Measurements from ENCODE around the gene CERS6.

The CERS6 gene

GRCh38 chr2:168684921-168685599, 229.0 kb downstream of the CERS6 start:
- DNase-seq: no peak

- DNase-seq: peak in 1 of 2 experiments; percentile 7
Measured at GRCh38 chr2:168685600-168686451, 229.8 kb downstream of the CERS6 start.

- DNase-seq: no peak
Measured at GRCh38 chr2:168686452-168687191, 230.6 kb downstream of the CERS6 start.

DNA sequence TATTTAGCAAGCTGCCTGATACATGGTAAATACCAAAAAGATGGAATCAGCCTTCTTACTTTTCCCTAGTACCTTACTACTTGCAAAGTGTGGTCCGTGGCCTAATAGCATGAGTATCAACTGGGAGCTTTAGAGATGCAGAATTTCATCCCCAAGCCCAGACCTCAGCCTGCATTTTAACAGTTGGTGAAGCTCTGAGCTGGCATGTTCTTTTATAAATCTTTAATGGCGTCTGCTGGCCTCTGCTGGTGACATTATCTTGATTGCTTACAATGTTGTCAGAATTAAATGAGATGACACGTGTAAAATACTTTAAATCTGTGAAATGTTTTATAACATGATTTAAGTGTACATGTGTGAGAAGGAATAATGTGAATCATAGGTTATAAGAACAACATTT, 231.2 kb downstream of the CERS6 start:
- peak in 1 of 2 experiments; percentile 41 for DNase-seq

DNA sequence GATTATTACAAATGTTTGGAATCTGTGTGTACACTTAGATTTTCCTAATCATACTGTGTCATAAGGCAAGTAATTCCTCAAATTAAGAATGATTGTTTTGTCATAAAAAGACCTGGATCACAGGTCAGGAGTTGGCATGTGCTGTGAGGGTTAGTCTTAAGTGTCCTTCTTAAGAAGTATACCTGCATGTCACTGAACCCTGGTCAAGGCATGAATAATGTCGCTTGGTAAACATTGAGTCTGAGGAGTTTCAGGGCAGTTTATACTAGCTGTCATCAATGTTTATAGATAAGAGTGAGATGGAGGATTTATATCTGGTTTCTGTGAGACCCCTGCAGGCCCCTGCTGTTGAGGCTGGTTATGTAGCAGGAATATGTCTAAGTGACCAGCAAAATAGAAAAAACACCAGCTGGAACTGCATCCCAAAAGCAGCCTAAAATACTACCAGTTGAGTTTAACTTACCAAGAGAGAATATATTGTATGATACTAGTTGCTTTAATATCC, 234.4 kb downstream of the CERS6 start:
- no peak for DNase-seq

DNA sequence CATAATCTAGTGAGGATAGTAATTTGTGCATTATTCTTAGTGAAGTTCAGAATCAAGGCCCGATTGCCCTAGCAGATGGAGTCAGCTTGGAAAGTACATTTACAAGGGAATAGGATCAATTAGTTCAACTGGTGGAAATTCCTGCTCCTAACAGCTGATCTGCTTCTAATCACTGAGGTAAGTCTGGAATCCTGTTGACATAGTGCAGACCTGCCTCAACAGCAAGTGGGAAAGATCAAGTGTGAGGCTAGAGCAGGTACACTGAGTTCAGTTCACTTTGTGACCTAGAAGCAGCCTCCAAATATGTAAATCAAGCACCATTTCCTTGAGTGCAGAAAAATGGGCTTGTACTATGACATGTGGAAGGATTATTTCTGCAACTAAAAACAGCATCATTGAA, 235.1 kb downstream of the CERS6 start:
- no peak for DNase-seq

DNA sequence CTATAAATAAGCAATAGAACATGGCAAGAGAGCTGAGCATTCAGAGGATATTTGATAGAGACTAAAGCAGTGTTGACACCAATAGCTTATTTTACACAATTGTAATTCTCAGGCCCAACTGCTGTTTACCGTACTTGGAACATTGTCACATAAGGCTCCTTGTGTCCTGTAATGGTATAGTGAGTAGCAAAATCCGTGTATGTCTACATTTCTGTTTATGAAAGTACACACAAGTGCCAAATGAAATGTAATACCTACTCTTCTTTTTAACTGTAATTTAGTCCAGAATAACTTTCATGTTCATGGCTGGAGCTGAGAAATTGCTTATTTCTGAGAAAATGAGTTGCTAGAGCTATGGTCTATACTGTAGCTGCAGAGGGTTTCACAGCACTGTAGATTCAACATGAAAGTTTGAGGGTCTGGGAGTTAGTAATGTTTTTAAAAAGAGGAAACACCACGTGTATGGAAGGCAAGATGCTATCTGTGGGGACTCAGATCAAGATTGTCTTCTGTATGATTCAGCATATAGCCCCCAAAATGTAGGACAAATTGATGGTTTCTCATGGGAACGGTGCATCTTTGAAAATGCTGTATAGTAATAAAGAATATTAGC, 236.2 kb downstream of the CERS6 start:
- no peak for DNase-seq

- no peak for DNase-seq
Measured at GRCh38 chr2:168694173-168694572, 238.1 kb downstream of the CERS6 start.

DNA sequence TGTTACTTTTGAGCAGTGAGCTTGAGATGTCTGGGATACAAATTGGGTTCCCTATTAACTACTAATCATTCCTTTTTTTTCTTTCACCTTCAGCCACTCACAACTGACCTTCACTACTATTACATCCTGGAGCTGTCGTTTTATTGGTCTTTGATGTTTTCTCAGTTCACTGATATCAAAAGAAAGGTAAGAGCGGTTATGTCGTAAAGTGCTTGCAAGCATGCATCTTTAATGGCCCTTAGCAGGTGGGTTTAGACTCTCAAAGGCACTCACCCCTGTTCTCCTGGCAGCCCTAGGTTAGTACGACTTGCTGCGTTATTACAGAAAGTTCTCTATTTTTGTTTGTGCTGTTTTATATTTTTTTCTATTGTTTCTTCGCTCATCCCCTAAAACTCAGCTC, 238.8 kb downstream of the CERS6 start:
- DNase-seq: no peak

DNA sequence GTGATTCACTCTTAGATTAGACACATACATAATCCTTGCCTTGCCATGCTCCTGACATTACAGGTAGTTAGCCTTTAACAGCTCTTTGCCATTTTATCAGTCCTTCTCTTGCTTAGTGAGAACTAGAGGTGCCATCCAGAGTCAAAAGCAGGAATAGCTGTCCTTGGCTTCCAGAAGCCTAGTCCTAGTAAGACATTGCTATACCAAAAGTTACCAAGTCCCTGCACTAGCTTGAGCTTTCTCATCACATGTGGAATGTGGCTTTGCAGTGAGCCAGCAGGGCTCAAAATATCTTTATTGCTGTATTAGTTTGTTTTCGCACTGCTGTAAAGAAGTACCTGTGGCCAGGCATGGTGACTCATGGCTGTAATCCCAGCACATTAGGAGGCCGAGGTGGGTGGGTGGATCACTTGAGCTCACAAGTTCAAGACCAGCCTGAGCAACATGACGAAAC, 241.6 kb downstream of the CERS6 start:
- DNase-seq: no peak

GRCh38 chr2:168698969-168699368, 242.9 kb downstream of the CERS6 start:
- peak; percentile 84 to 96 for DNase-seq

- DNase-seq: peak; percentile 96 to 97
Measured at GRCh38 chr2:168699844-168700417, 243.9 kb downstream of the CERS6 start.

DNA sequence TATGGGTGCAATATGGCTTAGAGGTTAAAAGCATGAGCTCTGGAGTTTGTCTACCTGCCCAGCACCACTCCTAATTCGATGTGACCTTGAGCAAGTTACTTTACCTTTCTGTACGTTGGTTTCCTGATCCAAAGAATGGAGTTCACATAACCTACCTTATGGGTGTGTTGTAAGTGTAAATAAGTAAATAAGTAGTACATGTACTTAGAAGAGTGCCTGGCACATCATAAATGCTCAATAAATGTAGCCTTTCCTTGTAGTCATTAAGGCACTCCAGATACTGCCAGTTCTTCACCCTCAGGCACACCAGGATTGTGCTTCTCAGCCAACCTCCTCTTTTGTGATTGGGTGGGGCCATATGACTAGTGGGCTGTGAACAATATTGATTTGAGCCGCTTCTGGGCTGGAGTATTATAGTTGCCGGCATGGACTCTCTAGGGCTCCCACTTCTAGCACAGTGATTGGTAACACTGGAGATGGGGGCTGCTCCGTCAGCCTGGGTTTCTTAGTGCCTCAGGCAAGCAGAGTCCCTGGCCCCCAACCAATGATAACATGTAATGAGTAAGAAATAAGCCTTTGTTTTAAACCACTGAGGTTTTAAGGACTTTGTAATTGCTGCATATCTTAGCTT, 244.7 kb downstream of the CERS6 start:
- peak; percentile 12 to 59 for DNase-seq

DNA sequence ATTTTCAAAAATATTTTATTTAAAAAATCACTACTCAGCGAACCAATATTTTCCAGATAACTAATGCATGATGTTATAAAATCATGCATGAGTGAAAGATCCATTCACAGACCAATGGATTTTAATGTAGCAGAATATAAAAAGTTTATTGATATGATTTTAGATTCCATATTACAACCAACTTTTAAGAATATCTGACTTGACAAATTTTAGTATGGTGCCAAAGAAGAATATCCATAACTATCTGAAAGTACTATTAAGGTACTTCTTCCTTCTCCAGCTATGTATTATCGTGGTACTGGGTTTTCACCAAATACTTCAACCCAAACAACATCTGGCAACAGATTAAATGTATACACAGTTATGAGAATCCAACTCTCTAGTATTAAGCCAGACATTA, 246.5 kb downstream of the CERS6 start:
- DNase-seq: no peak

- no peak for DNase-seq
Measured at GRCh38 chr2:168703926-168704325, 247.9 kb downstream of the CERS6 start.

DNA sequence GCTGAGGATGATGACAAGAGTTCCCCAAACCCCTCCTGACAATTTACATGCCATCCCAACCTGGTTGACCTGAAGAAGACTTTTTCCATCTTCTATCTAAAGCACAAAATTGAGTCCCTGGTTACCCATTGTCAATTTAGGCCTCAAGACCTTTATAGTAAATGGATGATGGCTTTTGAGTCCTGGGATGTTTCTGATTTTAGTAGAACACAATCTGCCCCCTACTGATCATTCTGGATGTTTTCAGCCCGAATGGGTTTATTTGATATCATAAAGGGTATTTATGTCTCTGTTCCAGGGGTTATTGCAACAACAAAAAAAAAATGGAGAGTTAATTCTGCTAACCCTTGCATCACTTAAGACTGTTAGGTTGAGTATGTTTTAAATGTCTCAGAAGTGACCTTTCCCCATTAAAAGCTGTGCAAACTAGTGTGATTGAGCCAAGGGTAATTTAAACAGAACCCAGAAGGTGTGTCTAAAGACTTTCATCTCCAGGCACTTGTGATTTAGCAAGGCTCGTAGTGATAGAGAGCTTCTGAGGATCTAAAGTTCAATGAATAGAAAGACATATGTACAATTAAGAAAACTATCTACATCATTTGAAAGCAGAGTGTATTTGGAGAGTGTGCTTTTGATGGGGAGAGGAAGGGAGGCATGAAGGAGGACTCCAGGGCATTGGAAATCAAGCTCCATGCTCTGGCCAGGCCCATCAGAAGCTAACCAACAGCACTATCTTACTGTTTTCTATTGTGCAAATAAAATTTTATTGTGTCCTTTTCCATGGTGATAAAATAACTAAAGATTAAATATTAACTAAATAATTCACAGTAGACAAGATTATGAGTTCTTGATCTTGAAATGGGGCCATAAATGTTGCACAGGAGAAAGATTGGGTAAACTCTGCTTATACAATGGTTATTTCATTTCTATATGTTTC, 249.7 kb downstream of the CERS6 start:
- peak in 1 of 2 experiments; percentile 10 for DNase-seq

- DNase-seq: no peak
Measured at GRCh38 chr2:168706806-168707205, 250.7 kb downstream of the CERS6 start.

DNA sequence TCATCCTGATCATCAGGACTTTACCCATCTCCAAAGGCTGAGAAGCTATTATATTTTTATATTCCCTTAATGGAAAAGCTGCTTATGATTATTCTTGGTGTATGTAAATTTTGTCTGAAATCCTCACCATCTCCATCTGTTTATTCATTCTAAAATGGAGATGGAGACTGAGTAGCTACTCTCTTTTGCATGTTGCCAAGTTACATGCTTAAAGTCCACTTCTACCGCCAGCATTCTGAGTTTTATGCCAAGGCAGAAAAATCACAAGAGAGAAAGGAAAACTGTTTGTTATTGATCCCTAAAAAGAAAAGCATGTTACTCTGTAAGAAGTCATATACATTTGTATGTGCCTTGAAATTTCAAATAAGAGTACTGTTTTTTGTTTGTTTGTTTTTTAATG, 252.0 kb downstream of the CERS6 start:
- DNase-seq: peak; percentile 13 to 32

DNA sequence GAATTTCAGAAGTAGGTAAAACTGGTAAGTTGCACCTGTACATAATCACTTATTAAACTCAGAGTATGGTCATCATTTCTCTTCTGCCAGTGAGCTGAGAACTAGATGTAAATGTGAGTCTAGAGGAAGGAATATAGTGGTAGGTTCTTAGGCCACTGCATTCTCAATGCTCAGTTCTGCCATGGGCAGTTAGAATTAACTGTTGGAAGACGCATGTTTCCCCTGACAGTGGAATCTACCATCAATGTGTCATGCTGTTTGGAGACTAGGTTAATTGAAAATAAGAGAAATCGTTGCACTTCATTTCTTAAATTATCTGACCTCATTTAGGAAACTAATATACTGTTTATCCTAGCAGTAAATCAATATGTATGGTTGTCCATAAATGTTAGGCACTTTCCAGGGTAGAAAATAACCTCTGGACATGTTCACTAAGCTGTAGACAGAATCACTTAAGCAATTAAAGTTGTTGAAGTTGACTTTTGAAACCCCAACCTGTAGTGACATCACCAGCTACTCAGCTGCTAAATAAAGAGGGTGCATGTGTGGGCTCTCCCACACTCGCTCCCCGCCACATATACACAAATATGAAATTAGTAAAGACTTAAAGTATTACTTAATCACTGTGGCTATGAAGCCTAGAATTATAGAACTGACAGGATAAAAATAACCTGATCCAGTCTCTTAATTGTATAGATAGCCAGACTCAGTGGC, 254.8 kb downstream of the CERS6 start:
- DNase-seq: no peak

DNA sequence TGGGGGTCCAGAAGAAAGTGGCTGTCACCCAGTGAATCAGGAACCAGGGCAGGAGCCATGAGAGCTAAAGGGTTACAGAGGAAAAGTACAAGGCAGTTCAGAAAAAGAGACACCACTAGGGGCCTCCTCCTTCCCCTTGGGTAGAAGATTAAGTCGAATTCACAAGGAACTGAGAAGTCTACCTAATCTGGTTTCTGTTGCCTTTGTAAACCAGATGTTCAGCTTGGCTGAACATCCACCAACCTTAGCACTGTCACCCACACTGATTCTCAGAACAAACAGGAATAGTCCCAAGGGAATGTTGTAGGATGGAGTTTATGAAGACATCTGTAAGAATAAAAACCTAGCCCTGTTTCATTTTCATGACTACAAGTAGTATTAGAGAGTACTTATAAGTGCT, 256.0 kb downstream of the CERS6 start:
- no peak for DNase-seq

All from NCI-H446 (cell line).